ENCODE results near the gene KIF3C.

The KIF3C gene

GRCh38 chr2:25877431-25878360 lies 104.6 kb downstream of the KIF3C start (continued):
- TF ChIP-seq TSHZ1 (tag by site-specific recombination; IDR thresholded peaks at IDR 0.05; ENCODE audit: borderline replicate concordance) (no peak), HOXA7 (CRISPR knock-in tag; IDR thresholded peaks at IDR 0.05; ENCODE audit: borderline replicate concordance) (no peak), ZNF174 (tag by site-specific recombination; IDR thresholded peaks at IDR 0.05) (no peak), OSR2 (tag by site-specific recombination; IDR thresholded peaks at IDR 0.05) (no peak), ZNF596 (tag by site-specific recombination; IDR thresholded peaks at IDR 0.05) (no peak), ZNF514 (tag by site-specific recombination; IDR thresholded peaks at IDR 0.05) (no peak), SALL2 (tag by site-specific recombination; IDR thresholded peaks at IDR 0.05; ENCODE audit: borderline replicate concordance) (no peak), MZF1 (tag by site-specific recombination; IDR thresholded peaks at IDR 0.05; ENCODE audit: borderline replicate concordance) (no peak), KLF7 (tag by site-specific recombination; IDR thresholded peaks at IDR 0.05; ENCODE audit: borderline replicate concordance) (no peak), GLI4 (tag by site-specific recombination; IDR thresholded peaks at IDR 0.05) (no peak), ZNF157 (tag by site-specific recombination; IDR thresholded peaks at IDR 0.05) (no peak), ZNF658 (tag by site-specific recombination; IDR thresholded peaks at IDR 0.05) (no peak), ZNF768 (tag by site-specific recombination; IDR thresholded peaks at IDR 0.05) (no peak), ZNF677 (tag by site-specific recombination; IDR thresholded peaks at IDR 0.05) (no peak), ZNF660 (tag by site-specific recombination; IDR thresholded peaks at IDR 0.05) (no peak), ZBTB6 (tag by site-specific recombination; IDR thresholded peaks at IDR 0.05) (peak; percentile 71; the same call in 1 of the 2 replicates), BCL11A (tag by site-specific recombination; IDR thresholded peaks at IDR 0.05; ENCODE audit: low read depth) (0 out of 2 replicates have a peak, but pooled peaks have one; percentile 24), ZNF626 (tag by site-specific recombination; IDR thresholded peaks at IDR 0.05) (no peak), ZNF670 (tag by site-specific recombination; IDR thresholded peaks at IDR 0.05; ENCODE audit: low read depth) (no peak), ZBTB11 (tag by site-specific recombination; conservative IDR thresholded peaks at IDR 0.05; ENCODE audit: low read depth) (peak; percentile 50), ZNF654 (tag by site-specific recombination; IDR thresholded peaks at IDR 0.05; ENCODE audit: low read depth) (no peak), ZNF529 (tag by site-specific recombination; IDR thresholded peaks at IDR 0.05; ENCODE audit: insufficient replicate concordance) (no peak), ZNF138 (tag by site-specific recombination; IDR thresholded peaks at IDR 0.05; ENCODE audit: borderline replicate concordance) (no peak), ZNF571 (tag by site-specific recombination; IDR thresholded peaks at IDR 0.05) (no peak), ZFP37 (tag by site-specific recombination; IDR thresholded peaks at IDR 0.05) (0 out of 2 replicates have a peak, but pooled peaks have one; percentile 48), ZNF202 (tag by site-specific recombination; IDR thresholded peaks at IDR 0.05; ENCODE audit: borderline replicate concordance) (no peak), SCRT1 (tag by site-specific recombination; IDR thresholded peaks at IDR 0.05; ENCODE audit: borderline replicate concordance) (peak; percentile 98), ZNF37A (tag by site-specific recombination; IDR thresholded peaks at IDR 0.05) (no peak), ZNF747 (tag by site-specific recombination; IDR thresholded peaks at IDR 0.05) (no peak), ZNF311 (tag by site-specific recombination; IDR thresholded peaks at IDR 0.05; ENCODE audit: borderline replicate concordance) (no peak), ZNF354C (tag by site-specific recombination; IDR thresholded peaks at IDR 0.05; ENCODE audit: borderline replicate concordance, low read depth) (no peak), ZNF391 (tag by site-specific recombination; IDR thresholded peaks at IDR 0.05; ENCODE audit: borderline replicate concordance, low read depth) (no peak)

All from HEK293 (cell line).